HepG2 (cell line): ENCODE data around the gene C20orf204.

Experiments
- CBX5 ChIP-seq: sonication (generic); formaldehyde crosslinking; IDR thresholded peaks from 2 replicates; pipeline ENCODE4 v1.4.0; 2020; ENCODE audit warnings: missing genetic modification reagents, borderline replicate concordance
- MED13 ChIP-seq: sonication (generic); formaldehyde crosslinking; IDR thresholded peaks from 2 replicates; pipeline ENCODE4 v1.5.0; 2020; ENCODE audit warnings: missing genetic modification reagents
- ZNF703 ChIP-seq: sonication (generic); formaldehyde crosslinking; IDR thresholded peaks from 2 replicates; pipeline ENCODE4 v1.5.1; 2020; ENCODE audit warnings: missing genetic modification reagents, mild to moderate bottlenecking, moderate library complexity, borderline replicate concordance

DNA sequence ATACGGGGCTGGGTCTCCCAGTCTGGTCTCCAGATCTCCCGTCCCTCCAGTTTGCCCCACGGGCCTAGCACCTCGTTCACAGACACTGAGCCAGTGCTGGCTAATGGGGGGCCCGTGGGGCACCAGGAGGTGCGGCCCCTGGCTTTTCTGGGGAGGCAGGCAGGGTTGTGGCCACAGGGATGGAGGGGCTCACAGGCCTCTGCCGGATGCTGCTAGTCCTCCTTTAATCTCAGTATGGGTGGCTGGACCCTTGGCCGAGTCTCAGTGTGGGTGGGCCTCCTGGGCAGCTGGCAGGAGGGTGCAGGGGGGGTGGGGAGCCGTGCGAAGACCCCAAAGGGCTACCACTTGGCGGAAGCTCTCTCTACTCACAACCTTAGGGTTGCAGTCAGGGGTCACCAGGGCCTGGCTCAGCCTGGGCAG, 15.1 kb downstream of the C20orf204 start:
- TF ChIP-seq MED13: no peak
- TF ChIP-seq CBX5 (CRISPR knock-in tag): no peak
- no peak for TF ChIP-seq ZNF703
